ENCODE results near the gene CTXN1.

DNA sequence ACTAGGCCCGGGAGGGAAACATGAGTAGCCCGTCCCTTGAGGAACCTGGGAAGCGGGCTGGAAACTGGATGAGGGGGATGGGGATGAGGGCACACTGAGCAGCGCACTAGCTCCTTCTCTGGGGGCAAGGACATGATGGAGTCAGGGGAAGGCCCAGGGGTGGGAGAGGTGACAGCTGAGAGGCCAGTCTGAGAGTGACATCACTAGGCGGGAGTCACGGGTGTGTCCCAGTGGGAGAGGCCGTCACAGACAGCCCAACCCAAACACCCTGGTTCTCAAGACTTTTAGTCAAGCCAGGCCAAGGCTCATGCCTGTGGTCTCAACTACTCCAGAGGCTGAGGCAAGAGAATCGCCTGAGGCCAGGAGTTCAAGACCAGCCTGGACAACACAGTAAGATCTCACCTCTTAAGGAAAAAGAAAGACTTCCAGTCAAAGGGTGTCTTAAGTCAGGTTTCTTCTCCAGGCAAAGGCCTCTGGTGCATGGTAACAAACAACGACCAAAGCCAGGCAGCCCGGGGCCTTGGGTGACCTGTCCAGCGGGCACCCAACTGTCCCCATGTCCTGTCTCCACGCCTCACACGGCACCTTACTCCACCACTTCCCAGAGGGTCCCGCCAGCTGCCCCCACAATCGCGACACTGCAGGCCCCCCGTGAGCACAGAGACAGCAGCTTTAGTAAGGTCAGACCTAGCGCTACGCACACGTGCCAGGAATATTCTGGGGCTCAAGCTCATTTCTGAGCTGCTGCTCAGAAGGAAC lies 43.0 kb upstream of the CTXN1 start:
- TF ChIP-seq, protein P1, sequence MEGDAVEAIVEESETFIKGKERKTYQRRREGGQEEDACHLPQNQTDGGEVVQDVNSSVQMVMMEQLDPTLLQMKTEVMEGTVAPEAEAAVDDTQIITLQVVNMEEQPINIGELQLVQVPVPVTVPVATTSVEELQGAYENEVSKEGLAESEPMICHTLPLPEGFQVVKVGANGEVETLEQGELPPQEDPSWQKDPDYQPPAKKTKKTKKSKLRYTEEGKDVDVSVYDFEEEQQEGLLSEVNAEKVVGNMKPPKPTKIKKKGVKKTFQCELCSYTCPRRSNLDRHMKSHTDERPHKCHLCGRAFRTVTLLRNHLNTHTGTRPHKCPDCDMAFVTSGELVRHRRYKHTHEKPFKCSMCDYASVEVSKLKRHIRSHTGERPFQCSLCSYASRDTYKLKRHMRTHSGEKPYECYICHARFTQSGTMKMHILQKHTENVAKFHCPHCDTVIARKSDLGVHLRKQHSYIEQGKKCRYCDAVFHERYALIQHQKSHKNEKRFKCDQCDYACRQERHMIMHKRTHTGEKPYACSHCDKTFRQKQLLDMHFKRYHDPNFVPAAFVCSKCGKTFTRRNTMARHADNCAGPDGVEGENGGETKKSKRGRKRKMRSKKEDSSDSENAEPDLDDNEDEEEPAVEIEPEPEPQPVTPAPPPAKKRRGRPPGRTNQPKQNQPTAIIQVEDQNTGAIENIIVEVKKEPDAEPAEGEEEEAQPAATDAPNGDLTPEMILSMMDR (conservative IDR thresholded peaks at IDR 0.05; ENCODE audit: low read length): no peak
- no peak for TF ChIP-seq EZH2phosphoT487 (IDR thresholded peaks at IDR 0.05; ENCODE audit: borderline replicate concordance)

All from Loucy (cell line).